GM19324 (cell line): ENCODE results near the gene CCDC87.
"Not testable (repeated sequence)": the region's sequence is repeated elsewhere in the genome, so short reads cannot be mapped to it uniquely, and the experiment has no call there.

Experiments used
- ATAC-seq: cut with Tn5 transposase; IDR thresholded peaks from one replicate; pipeline ENCODE4 v1.9.1; 2021; ENCODE audit warnings: mild to moderate bottlenecking, moderate library complexity; ENCODE audit not compliant: unreplicated experiment, low FRiP score

Gene CCDC87

DNA sequence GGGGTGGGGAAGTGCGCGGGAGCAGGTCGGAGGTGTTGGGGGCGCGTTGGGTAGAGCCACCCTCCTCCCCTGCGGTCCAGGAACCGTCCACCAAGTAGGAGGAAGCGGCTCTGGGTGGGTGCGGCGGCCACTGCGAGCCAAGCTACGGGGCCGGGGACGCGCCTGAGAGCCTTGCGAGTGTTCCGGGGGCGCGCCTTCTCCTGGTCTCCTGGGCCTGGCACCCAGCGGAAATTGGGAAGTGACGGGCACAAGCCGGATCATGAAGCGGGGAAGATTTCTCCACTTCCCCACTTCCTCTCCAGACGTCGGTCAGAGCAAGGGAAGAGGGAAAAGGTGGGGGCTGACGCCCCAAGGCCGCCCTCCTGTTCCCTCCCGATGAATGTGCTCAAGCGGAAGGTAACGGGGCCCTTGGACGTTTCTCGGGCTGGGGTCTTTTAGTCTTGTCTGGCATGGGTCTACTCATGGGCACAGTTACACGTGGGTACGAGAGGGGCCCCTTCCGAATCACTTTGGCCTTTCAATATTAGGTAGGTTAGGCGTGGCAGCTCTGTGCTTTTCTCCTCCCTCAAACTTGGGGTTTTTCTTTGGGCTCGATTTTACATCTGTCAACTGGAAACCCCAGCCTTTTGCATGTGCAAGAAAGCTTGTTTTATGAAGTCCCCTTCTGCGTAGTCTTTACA lies 24.4 kb upstream of the CCDC87 start:
- no peak for ATAC-seq

DNA sequence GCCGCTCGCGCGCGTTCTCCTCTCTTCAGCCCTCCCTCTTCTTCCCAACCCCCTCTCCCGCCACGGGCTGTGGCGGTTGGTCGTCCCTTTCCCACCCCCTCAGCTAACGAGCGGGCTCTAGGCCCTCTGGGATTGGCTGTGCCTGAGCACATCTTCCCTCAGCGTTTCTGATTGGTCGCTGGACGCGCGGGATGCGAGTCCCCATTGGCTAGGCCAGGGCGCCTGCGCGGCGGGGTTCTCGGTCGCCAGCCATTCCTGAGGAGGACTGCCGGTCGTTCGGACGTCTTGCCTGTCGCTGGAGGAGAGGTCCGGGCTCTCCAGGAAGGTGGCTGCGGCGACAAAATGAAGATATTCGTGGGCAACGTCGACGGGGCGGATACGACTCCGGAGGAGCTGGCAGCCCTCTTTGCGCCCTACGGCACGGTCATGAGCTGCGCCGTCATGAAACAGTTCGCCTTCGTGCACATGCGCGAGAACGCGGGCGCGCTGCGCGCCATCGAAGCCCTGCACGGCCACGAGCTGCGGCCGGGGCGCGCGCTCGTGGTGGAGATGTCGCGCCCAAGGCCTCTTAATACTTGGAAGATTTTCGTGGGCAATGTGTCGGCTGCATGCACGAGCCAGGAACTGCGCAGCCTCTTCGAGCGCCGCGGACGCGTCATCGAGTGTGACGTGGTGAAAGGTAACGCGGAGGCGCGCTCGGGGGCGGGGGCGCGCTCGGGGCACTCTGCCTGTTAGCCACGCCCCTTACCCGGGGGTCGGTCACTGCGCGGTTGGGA lies 23.7 kb upstream of the CCDC87 start, which contains the start of gene RBM14:
Gene RBM14 (plus strand): TSS at position 252 of the 776 bp plus-strand sequence. CDS start 91 bp downstream, at position 343.
- peak; percentile 93 for ATAC-seq

DNA sequence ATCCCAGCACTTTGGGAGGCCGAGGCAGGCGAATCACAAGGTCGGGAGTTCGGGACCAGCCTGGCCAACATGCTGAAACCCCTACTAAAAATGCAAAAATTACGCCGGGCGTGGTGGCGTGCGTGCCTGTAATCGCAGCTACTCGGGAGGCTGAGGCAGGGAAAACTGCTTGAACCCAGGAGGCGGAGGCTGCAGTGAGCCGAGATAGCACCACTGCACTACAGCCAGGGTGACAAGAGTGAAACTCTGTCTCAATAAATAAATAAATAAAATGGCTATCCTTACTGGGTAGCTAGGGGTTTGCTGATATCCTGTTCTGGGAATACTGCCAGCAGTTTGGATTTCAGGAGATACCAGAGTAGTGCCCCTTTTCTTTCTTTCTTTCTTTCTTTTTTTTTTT lies 21.2 kb upstream of the CCDC87 start:
- no peak for ATAC-seq

DNA sequence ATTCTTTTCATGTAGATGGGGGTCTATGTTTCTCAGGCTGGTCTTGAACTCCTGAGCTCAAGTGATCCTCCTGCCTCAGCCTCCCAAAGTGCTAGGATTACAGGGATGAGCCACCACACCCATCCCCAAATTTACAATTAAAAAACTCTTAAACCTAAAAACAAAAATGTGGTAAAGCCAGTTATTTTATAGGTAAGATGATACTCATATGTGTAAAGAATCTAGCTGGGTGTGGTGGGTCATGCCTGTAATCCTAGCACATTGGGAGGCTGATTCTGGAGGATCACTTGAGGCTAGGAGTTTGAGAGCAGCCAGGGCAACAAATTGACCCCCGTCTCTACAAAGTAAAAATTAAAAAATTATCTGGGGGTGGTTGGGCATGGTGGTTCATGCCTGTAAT lies 19.6 kb upstream of the CCDC87 start:
- ATAC-seq = no peak

DNA sequence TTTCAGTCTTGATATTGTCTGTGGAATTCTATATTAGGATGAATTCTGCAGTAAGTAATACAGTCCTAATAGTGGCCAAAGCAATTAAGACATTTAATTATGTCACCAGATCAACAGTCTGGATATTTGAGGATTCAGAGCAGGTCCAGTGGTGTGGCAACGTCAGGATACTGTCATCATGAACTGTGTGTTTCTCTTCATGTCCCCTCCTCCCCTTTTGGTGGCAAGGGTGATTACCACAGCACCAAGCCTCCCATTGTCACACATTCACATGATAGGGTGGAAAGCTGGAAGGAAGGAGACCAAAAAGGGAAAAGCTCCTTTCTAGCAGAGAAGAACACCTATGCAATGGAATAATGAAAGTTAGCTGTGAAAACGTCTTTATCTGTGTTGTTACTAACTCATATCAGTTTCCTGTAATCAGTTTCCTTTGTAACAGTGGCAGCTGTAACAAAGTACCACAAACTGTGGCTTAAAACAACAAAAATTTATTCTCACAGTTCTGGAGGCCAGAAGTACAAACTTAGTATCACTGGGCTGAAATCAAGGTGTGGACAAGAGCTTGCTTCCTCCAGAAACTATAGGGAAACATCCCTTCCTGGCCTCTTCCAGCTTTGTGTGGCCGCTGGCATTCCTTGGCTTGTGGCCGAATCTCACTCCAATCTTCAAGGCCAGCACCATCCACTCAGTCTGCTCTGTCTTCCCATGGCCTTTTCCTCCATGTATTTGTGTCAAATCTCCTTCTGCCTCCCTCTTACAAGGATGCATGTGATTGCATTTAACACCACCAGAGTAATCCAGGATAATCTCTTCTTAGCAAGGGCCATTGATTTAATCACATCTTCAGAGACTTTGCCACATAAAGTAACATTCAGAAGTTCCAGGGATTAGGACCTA lies 17.1 kb upstream of the CCDC87 start:
- ATAC-seq = no peak

DNA sequence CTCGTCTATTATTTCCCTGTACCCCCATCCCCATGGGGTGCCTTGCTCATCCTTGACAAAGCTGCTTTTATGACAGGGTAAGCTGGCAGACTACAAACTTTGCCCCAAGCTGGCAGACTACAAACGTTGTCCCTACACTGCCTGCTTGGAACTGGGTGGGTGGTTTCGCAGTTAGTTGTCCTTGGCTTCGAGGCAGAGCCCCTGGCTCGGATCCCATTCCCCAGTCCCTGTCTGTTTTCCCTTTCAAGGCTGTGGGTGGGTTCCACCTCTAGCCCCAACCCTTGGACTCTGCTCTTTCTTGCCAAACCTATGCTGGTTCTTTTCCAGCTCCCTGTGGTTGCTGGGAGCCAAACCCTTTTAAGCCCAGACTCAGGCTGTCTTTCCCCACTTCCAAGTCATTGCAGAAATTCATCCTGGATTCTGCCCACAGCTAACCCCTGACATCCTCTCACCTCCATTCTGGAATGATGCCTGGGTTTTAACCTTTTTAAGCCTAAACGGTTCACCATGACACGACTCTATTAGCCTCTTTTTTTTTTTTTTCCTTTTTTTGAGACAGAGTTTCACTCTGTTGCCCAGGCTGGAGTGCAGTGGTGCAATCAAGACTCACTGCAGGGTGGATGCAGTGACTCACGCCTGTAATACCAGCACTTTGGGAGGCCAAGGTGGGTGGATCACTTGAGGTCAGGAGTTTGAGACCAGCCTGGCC lies 14.4 kb upstream of the CCDC87 start:
- ATAC-seq = no peak

DNA sequence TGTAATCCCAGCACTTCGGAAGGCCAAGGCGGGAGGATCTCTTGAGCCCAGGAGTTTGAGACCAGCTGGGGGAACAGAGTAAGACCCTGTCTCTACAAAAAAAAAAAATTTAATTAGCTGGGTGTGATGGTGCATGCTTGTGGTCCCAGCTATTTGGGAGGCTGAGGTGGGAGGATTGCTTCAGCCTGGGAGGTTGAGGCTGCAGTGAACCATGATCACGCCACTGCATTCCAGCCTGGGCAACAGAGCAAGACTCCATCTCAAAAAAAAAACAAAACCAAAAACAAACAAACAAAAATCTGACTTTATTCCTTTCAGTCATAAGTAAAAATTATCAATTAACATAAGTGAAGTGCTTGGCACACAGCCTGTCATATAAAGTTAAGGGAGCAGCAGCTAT lies 13.7 kb upstream of the CCDC87 start:
- ATAC-seq = not testable (repeated sequence)

DNA sequence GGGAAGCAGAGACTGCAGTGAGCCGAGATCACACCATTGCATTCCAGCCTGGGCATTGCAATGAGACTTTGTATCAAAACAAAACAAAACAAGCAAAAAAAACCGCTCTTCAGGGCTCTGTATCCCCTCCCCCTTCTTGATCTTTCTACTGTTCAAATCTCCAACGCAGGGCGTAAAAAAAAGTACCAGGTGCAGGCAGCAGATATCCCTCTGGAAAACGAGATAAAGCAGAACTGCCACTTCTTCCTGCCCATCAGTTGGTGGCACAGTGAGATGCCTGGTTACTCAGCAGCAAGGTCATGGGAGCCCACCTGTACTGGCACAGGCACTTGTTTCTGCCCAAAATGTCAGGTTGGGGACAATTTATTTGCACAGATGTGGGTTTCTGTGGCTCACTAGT lies 11.3 kb upstream of the CCDC87 start:
- ATAC-seq = no peak

DNA sequence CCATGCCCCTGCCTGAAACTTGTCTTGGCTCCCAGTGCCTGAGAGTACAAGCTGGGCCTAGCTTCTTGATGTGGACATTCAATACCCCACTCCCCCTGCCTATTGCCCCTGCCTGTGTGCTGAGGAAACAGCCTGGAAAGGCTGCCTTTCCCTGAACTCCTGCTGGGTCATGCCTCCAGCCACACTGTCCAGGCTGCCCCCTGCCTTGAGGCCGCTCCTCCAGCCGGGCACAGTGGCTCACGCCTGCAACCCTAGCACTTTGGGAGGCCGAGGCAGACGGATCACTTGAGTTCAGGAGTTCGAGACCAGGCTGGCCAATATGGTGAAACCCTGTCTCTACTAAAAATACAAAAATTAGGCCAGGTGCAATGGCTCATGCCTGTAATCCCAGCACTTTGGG lies 10.2 kb upstream of the CCDC87 start:
- ATAC-seq = no peak

DNA sequence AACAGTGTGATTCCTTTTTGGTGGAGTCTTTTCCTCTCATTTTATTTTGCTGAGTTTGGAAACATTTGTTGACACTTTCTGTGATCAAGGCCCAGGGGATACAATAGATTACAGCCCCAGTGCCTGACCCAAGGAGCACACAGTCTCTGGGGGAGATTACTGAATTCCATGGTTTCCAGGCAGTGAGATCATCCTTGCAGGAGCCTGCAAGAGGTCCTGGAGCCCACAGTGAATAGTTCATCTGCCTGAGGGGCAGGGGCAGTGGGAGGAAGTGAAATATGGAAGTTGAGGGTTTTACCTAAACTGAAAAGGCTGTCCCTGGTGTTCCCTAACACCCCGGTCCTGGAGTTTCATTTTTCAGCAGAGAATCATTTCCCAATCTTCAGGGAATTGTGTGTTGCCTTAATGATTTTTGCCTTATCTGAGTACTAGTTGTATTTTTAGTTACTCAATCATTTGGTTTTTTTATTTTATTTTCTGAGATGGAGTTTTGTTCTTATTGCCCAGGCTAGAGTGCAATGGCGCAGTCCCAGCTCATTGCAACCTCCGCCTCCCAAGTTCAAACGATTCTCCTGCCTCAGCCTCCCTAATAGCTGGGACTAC lies 7.9 kb upstream of the CCDC87 start:
- ATAC-seq = no peak

DNA sequence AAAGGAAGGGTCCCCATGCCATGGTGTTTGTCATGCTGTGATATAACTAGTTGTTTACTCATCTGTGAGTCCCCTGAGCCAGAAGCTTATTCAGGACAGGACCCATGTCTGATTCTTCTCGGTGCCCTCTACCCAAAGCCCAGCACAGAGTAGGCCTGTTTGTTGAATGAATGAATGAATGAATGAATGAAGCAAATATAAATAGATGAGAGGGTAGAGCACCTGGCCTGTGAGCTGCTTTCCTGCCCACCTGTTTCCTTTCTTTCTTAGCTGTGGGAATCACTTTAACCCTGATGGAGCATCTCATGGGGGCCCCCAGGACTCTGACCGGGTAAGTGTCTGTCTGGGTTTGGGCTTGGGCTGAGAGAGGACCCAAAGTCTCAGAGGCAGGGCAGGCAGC lies 7.4 kb upstream of the CCDC87 start:
- no peak for ATAC-seq

DNA sequence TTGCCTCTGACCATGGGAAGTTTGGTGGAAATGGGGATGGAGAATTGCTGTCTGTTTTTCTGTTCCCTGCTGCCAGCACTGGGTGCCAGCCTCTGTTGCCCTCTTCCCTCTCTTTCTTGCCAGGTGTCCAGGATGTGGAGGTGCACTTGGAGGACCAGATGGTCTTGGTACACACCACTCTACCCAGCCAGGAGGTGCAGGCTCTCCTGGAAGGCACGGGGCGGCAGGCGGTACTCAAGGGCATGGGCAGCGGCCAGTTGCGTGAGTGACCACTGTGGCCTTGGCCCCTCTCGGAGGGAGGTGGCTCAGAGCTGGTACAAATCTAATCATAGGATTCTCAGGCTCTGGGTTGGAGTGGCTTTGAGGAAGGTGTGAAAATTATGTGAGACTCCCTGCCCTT lies 6.1 kb upstream of the CCDC87 start:
- no peak for ATAC-seq

DNA sequence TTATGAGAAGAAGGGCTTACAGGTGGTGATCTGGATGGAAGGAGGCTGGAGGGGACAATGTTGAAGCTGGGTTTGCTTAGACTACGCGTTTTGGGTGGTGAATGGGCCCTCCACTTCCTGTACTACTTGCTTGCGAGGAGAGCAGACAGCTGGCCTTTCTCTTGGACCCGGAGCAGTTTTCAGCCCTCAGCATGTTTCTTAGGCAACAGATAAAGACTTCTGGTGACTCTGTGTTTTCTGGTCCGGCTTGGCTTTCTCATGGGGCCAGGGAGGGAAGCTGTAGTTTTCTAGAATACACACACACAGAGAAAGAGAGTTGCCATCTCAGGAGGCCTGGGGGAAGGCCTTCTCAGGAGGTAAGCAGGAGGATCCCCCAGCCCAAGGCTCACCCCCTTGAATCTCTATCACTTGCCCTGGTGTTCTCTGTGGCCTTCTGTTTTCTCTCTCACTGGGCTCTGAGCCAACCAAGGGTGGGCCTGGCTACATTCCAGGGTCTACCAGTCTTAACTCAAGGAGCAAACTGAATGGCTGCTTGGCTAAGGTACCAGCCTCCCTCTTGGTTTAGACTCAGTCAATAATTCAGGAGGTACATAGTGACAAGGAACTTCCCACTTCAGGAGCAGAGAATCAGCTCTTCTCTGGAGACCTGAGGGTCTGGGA lies 2.5 kb upstream of the CCDC87 start:
- no peak for ATAC-seq

DNA sequence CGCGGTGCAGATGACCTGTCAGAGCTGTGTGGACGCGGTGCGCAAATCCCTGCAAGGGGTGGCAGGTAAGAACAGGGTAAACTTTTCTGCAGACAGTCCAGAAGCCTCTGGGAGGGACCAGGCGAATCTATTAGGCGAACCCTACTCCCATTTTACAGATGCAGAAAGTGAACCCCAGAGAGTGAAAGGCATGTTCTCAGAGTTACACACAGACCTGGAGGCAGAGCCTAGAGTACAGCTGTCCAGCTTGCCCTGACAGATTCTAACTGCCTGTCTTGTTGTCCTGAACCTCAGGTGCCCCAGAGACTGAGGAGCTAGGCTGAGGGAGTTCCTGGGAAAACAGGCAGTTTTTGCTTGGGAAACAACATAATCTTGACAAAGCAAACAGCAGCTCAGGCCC lies 787 bp upstream of the CCDC87 start:
- no peak for ATAC-seq

DNA sequence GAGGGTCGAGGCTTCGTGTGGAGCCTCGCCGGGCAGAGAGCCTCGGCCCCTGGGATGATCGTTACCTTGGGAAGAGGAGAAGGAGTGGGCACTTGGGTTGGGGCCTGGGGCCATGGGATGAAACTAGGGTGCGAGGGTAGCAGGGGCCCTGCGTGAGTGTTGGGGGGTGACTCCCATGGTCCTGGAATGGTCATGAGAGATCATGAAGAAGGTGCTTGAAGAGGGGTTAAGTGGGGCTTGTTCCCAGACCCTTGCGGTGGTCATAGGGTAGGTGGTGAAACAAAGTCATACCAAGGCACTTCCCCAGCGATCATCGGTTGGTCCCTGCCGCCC lies 406 bp upstream of the CCDC87 start:
- no peak for ATAC-seq

DNA sequence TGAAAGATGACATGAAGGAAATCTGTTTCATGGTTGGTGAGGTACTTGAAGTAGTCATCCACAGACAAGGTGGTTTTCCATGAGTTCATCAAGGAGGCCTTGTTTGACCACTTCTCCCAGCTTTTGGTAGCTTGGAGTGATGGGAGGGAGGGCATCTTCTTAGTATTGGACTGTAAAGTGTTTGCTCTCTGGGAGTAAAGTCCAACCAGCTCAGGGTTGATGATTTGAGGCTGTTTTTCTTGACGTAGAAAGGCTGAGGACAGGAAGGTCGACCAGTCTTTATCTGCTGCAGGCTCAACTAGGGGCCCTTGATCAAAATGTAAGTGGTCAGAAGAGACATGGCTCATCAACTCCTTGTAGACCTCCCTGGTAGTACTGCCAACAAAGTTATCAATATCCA lies 1.7 kb downstream of the CCDC87 start:
- ATAC-seq = no peak

DNA sequence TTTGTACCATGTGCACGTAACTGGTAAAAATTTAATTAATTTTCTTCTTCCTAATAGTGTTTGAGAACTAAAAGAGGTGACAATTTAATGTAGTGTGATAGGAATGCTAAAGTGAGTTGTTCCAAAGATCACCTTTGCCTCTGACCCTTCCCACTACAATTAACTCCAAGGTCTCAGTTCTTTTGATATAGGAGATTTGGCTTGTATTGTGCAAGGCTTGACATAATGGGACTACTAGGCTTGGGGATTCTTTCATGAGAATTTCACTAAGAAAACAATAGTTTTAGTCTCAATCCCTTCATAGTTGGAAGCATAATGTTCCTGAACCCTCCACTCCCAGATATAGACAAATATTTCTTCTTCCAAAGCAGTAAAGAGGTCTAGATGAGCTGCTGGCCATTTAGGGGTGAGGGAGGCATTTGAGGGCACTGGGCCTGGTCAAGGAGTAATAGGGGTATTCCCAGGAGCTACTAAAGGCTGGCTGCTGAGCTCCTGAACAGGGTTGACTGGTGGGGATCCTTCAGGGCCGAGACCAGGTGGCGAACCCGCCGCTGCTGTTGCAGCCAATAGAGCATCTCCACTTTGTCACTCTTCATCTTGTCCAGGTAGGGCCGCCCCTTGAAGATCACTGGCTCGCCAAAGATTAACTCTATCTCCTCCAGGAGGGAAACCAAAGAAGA lies 2.7 kb downstream of the CCDC87 start:
- ATAC-seq = no peak

DNA sequence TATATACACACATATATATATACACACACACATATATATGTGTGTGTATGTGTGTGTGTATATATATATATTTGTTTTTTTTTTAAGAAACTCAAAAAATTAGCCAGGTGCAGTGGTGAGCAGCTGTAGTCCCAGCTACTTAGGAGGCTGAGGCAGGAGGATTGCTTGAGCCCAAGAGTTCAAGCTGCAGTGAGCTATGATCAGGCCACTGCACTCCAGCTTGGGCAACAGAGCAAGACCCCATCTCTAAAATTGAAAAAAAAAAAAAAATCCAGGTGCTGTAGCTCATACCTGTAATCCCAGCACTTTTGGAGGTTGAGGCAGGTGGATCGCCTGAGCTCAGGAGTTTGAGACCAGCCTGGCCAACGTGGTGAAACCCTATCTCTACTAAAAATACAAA lies 3.5 kb downstream of the CCDC87 start:
- not testable (repeated sequence) for ATAC-seq

DNA sequence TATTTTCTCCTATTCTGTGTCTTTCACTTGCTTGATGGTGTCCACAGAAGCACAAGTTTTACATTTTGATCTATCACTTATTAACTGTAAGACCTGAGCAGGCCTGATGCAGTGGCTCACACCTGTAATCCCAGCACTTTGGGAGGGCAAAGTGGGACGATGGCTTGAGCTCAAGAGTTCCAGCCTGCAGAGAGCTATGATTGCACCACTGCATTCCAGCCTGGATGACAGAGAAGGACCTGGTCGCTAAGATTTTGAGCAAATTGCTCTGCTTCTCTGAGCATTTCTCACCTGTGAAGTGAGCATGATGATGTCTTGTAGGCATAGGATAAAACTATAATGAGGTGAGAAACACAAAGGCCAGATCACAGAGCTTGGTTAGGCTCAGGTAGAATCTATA lies 6.7 kb downstream of the CCDC87 start:
- ATAC-seq = no peak
